ENCODE measurements around the gene PBX4. TPM values are rescaled to one million over a fixed set of nuclear protein-coding genes. Genes with fewer than 3 reads are reported as not detected.

PBX4 gene
- total RNA-seq, 4 donors from 2014 or later, result 22.5 to 62.4 (median 38.4) TPM

GRCh38 chr19:19643158-19644053, 24.9 kb upstream of the PBX4 start, which contains the start of gene GMIP:
TSS of gene GMIP (minus strand) at chr19:19643657. CDS start at chr19:19643529, 128 bp downstream.
- Histone ChIP-seq H3K4me1 (peaks cover 8 to 14% of the 10 kb centered on the region in 2 donors), H3K27ac (peak within 1 kb of the TSS in 2 of 3 donors; percentile 27 to 32), H3K4me3 (replicated peaks in 1 of 3) (peak within 1 kb of the TSS; percentile 33 to 63 (median 52)), H3K9me3 (no peaks in the 10 kb centered on the region), H3K27me3 (no peaks in the 10 kb centered on the region), H3K36me3 (peaks cover 27 to 32% of the 10 kb centered on the region in 2 donors)
- WGBS, 2 donors, result 1 to 4% methylated on average over 13 to 28 of the region's 50 CpGs
- intact Hi-C loops (cut with DNase I), result loop anchor here (2.0 kb wide), 1 partner anchor 109 kb away; no protein-coding TSS in a partner anchor
- TF ChIP-seq CTCF (IDR thresholded peaks at IDR 0.05) (peak; percentile 87 to 92 (median 90)), POLR2A (IDR thresholded peaks at IDR 0.05) (peak in 1 of 2 donors; percentile 60)
- DNase-seq, result peak; percentile 78 to 82

GRCh38 chr19:19642506-19643157, 24.1 kb upstream of the PBX4 start:
- WGBS, 2 donors, result 26 to 33% methylated on average over 16 of the region's 16 CpGs
- Histone ChIP-seq H3K27me3 (no peaks in the 10 kb centered on the region), H3K27ac (peak overlapping the region in 1 of 3 donors; percentile 32), H3K4me3 (replicated peaks in 1 of 3) (peak overlapping the region; percentile 33 to 63 (median 52)), H3K9me3 (no peaks in the 10 kb centered on the region), H3K36me3 (peaks cover 27 to 30% of the 10 kb centered on the region in 2 donors), H3K4me1 (peaks cover 8 to 14% of the 10 kb centered on the region in 2 donors)
- intact Hi-C loops (cut with DNase I), result loop anchor here (2.0 kb wide), 1 partner anchor 108 kb away; no protein-coding TSS in a partner anchor
- TF ChIP-seq CTCF (IDR thresholded peaks at IDR 0.05) (no peak), POLR2A (IDR thresholded peaks at IDR 0.05) (no peak)
- DNase-seq, result no peak

- Histone ChIP-seq H3K4me3 (replicated peaks in 1 of 3) (no peak overlapping the region), H3K4me1 (peaks cover 4% of the 10 kb centered on the region in 2 donors), H3K27me3 (no peaks in the 10 kb centered on the region), H3K36me3 (peaks cover 0 to 10% of the 10 kb centered on the region in 2 donors), H3K9me3 (no peaks in the 10 kb centered on the region), H3K27ac (no peak overlapping the region)
- WGBS, 2 donors, result 61 to 80% methylated on average over 36 to 39 of the region's 53 CpGs
- intact Hi-C loops (cut with DNase I), result no loop called here
- TF ChIP-seq POLR2A (IDR thresholded peaks at IDR 0.05) (no peak), CTCF (IDR thresholded peaks at IDR 0.05) (no peak)
- peak; percentile 58 to 71 for DNase-seq
These were observed 19.2 kb upstream of the PBX4 start for GRCh38 chr19:19637523-19638251.

GRCh38 chr19:19637186-19637522, 18.7 kb upstream of the PBX4 start:
- DNase-seq, result no peak
- WGBS, 2 donors, result 55 to 59% methylated on average over 13 to 19 of the region's 27 CpGs
- Histone ChIP-seq H3K4me3 (replicated peaks in 1 of 3) (no peak overlapping the region), H3K27ac (no peak overlapping the region), H3K27me3 (no peaks in the 10 kb centered on the region), H3K9me3 (no peaks in the 10 kb centered on the region), H3K4me1 (no peaks in the 10 kb centered on the region), H3K36me3 (peaks cover 0 to 10% of the 10 kb centered on the region in 2 donors)
- intact Hi-C loops (cut with DNase I), result no loop called here
- TF ChIP-seq POLR2A (IDR thresholded peaks at IDR 0.05) (no peak), CTCF (IDR thresholded peaks at IDR 0.05) (no peak)
